Caki2 (cell line): ENCODE data around the gene NUMB. TPM values are rescaled to one million over a fixed set of nuclear protein-coding genes. Genes with fewer than 3 reads are reported as not detected.

Experiments
- DNase-seq: peaks from one replicate; pipeline ENCODE4 v3.0.0-alpha.2; 2015; ENCODE audit warnings: low read depth
- in situ Hi-C: cut with HindIII; loops from 2 replicates; pipeline ENCODE4 v1.10.0; 2016; ENCODE audit warnings: low sequenced_read_pairs, low pct_unique_long_range_greater_than_20kb, mixed read lengths
- total RNA-seq: library from RNA; depleted of rRNA; stranded (reverse); fragments of >200 nt; shearing (Covaris generic); gene quantifications from 2 replicates; pipeline ENCODE4 v1.2.3, GENCODE V29; 2014; ENCODE audit warnings: low replicate concordance; rRNA removed

The NUMB gene
- total RNA-seq, 1 experiment from 2014 or later, result 15.0 TPM

- no peak for DNase-seq
- in situ Hi-C loops, result no loop called here
Observed at GRCh38 chr14:73235531-73236155, 222.7 kb downstream of the NUMB start.

GRCh38 chr14:73234586-73235394, 223.6 kb downstream of the NUMB start:
- in situ Hi-C loops, result no loop called here
- DNase-seq, result no peak

GRCh38 chr14:73234029-73234428, 224.3 kb downstream of the NUMB start:
- in situ Hi-C loops, result no loop called here
- DNase-seq, result no peak

GRCh38 chr14:73233564-73233963, 224.8 kb downstream of the NUMB start:
- DNase-seq, result no peak
- in situ Hi-C loops, result no loop called here

GRCh38 chr14:73232984-73233383, 225.4 kb downstream of the NUMB start:
- in situ Hi-C loops, result no loop called here
- DNase-seq, result no peak

- in situ Hi-C loops, result no loop called here
- no peak for DNase-seq
Observed at GRCh38 chr14:73231981-73232851, 226.1 kb downstream of the NUMB start.

- no peak for DNase-seq
- in situ Hi-C loops, result no loop called here
Observed at GRCh38 chr14:73230051-73230450, 228.3 kb downstream of the NUMB start.

GRCh38 chr14:73227812-73228781, 230.2 kb downstream of the NUMB start:
- in situ Hi-C loops, result no loop called here
- DNase-seq, result peak; percentile 98

GRCh38 chr14:73225496-73225895, 232.8 kb downstream of the NUMB start:
- in situ Hi-C loops, result no loop called here
- DNase-seq, result no peak

Other genes with a start within 250 kb of the NUMB start
- gene PAPLN, start 221.0 kb downstream of the NUMB start, total RNA-seq, result 11.6 and 21.2 TPM in 2 replicates
- gene RIOX1, start 32.4 kb upstream of the NUMB start, total RNA-seq, result 11.5 and 21.1 TPM in 2 replicates
- gene ACOT1, start 78.6 kb upstream of the NUMB start, total RNA-seq, result not detected in 2 replicates
- not detected in 2 replicates for gene HEATR4, start 100.4 kb upstream of the NUMB start, total RNA-seq
- 75.9 and 77.3 TPM in 2 replicates for gene ACOT2, start 110.7 kb upstream of the NUMB start, total RNA-seq
- gene ACOT4, start 133.3 kb upstream of the NUMB start, total RNA-seq, result not detected in 2 replicates
- not detected in 2 replicates for gene ACOT6, start 154.0 kb upstream of the NUMB start, total RNA-seq
- gene DNAL1, start 186.4 kb upstream of the NUMB start, total RNA-seq, result 3.7 and 18.8 TPM in 2 replicates